ENCODE measurements around the gene TCERG1L.

DNA sequence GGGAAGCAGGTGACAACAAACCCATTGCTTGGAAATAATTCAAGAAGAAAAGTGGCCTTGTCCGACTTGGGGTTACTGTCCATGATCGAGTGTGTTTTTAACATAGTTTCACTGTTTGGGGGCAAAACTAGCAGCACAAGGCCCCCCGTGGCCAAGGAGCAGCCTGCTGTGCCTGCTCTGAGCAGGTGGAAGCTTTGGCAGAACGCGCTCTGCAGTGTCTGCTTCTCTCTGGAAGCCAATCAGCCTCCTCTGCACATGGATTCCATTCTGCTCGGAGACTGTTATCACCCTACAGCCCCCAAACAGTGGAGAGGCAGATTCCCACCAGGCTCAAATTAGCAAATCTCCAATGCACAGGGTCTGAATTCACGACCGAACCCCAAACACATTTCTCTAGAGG lies 7.3 kb upstream of the TCERG1L start:
- TF ChIP-seq SP1 (CRISPR knock-in tag; conservative IDR thresholded peaks at IDR 0.05) (no peak), CTCF (IDR thresholded peaks at IDR 0.05) (no peak), ATF3 (CRISPR knock-in tag; conservative IDR thresholded peaks at IDR 0.05) (no peak), ZBTB21 (CRISPR knock-in tag; IDR thresholded peaks at IDR 0.05; ENCODE audit: borderline replicate concordance) (no peak), NR2C2 (CRISPR knock-in tag; IDR thresholded peaks at IDR 0.05) (no peak), JUN (CRISPR knock-in tag; IDR thresholded peaks at IDR 0.05) (no peak)
- TF ChIP-seq, protein P1, sequence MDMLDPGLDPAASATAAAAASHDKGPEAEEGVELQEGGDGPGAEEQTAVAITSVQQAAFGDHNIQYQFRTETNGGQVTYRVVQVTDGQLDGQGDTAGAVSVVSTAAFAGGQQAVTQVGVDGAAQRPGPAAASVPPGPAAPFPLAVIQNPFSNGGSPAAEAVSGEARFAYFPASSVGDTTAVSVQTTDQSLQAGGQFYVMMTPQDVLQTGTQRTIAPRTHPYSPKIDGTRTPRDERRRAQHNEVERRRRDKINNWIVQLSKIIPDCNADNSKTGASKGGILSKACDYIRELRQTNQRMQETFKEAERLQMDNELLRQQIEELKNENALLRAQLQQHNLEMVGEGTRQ (CRISPR knock-in tag; IDR thresholded peaks at IDR 0.05): no peak

Data from WTC11 (cell line).